Endothelial cell of umbilical vein (primary cell): Measurements from ENCODE around the gene GBE1.

Source experiments
- CTCF ChIP-seq, 2 donors: IDR thresholded peaks; 1 replicate in 1 of 2; 2 replicates in 1 of 2; pipeline ENCODE4 v1.5.1; 2011; ENCODE audit warnings: low read length in 2 of 2, mild to moderate bottlenecking in 2 of 2, moderate library complexity in 2 of 2, control low read depth in 1 of 2, inconsistent platforms in 1 of 2, low read depth in 1 of 2; ENCODE audit not compliant: insufficient read depth in 1 of 2; ENCODE audit errors: extremely low read depth in 1 of 2
- JUN ChIP-seq: IDR thresholded peaks from 2 replicates; pipeline ENCODE4 v1.6.1; 2011; ENCODE audit warnings: borderline replicate concordance, low read depth; ENCODE audit not compliant: insufficient read length, insufficient read depth

GRCh38 chr3:81466201-81466560 is 295.3 kb downstream of the GBE1 start:
- TF ChIP-seq JUN (no peak), CTCF (IDR thresholded peaks at IDR 0.05; ENCODE audit: extremely low read depth in 1 of 2, insufficient read depth in 1 of 2, low read depth in 1 of 2, low read length in 2 of 2) (no peak)
